Measurements from ENCODE around the gene LYST.

LYST gene

GRCh38 chr1:235742914-235743599 lies 123.6 kb downstream of the LYST start:
- TF ChIP-seq SIN3A (IDR thresholded peaks at IDR 0.05; ENCODE audit: borderline replicate concordance, insufficient read depth, low read length) (no peak), REST (IDR thresholded peaks at IDR 0.05; ENCODE audit: insufficient read depth in 1 of 2, low read depth in 2 of 2, low read length in 2 of 2) (no peak), POLR2AphosphoS5 (IDR thresholded peaks at IDR 0.05; ENCODE audit: low read depth, low read length) (no peak), FOXP2 (optimal IDR thresholded peaks at IDR 0.05; ENCODE audit: borderline replicate concordance, extremely low read depth, extremely low read length, insufficient read depth) (no peak), TAF1 (IDR thresholded peaks at IDR 0.05; ENCODE audit: borderline replicate concordance, insufficient read depth, low read length) (no peak)

GRCh38 chr1:235741294-235741693 lies 125.4 kb downstream of the LYST start:
- TF ChIP-seq SIN3A (IDR thresholded peaks at IDR 0.05; ENCODE audit: borderline replicate concordance, insufficient read depth, low read length) (no peak), REST (IDR thresholded peaks at IDR 0.05; ENCODE audit: insufficient read depth in 1 of 2, low read depth in 2 of 2, low read length in 2 of 2) (no peak), POLR2AphosphoS5 (IDR thresholded peaks at IDR 0.05; ENCODE audit: low read depth, low read length) (no peak), TAF1 (IDR thresholded peaks at IDR 0.05; ENCODE audit: borderline replicate concordance, insufficient read depth, low read length) (no peak), FOXP2 (optimal IDR thresholded peaks at IDR 0.05; ENCODE audit: borderline replicate concordance, extremely low read depth, extremely low read length, insufficient read depth) (no peak)

DNA sequence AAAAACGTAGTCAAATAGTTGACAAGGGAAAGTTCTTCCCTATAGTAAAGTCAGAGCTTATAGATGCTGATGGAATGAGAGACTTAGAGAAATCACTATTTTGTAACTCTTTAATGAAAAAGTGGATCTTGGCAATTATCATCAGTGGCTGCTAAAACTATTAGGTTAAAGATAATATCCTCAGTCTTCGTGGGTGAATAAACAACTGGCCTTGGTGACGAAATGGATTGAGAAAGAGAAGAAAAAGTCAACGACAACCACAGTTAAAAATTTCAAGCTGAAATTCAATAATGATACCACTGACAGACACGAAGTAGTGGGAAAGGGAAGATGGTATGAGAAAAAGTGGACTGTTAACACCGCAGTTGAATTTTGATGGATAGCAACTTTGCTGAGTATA lies 127.1 kb downstream of the LYST start:
- no peak for TF ChIP-seq SIN3A (IDR thresholded peaks at IDR 0.05; ENCODE audit: borderline replicate concordance, insufficient read depth, low read length)
- no peak for TF ChIP-seq POLR2AphosphoS5 (IDR thresholded peaks at IDR 0.05; ENCODE audit: low read depth, low read length)
- TF ChIP-seq REST (IDR thresholded peaks at IDR 0.05; ENCODE audit: insufficient read depth in 1 of 2, low read depth in 2 of 2, low read length in 2 of 2): no peak
- TF ChIP-seq FOXP2 (optimal IDR thresholded peaks at IDR 0.05; ENCODE audit: borderline replicate concordance, extremely low read depth, extremely low read length, insufficient read depth): no peak
- TF ChIP-seq TAF1 (IDR thresholded peaks at IDR 0.05; ENCODE audit: borderline replicate concordance, insufficient read depth, low read length): no peak

DNA sequence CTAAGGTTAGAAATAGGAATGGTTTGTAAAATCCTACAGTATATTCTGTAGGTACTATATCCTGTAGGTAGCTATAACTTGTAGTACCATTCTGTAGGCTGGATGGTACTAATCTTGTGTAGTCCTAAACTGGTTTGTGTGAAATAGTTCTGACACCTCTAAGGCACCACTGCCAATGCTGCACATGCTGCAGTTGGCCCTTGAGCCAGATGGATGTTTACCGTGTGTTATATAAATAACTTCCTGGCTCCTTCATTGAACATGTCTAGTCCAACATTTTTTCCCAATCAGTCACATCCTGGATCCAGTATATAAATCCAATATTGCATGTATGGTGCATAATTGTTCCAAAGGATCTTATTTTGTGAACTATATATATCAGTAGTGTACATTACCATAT lies 127.6 kb downstream of the LYST start:
- TF ChIP-seq FOXP2 (optimal IDR thresholded peaks at IDR 0.05; ENCODE audit: borderline replicate concordance, extremely low read depth, extremely low read length, insufficient read depth) (no peak), POLR2AphosphoS5 (IDR thresholded peaks at IDR 0.05; ENCODE audit: low read depth, low read length) (no peak), SIN3A (IDR thresholded peaks at IDR 0.05; ENCODE audit: borderline replicate concordance, insufficient read depth, low read length) (no peak), REST (IDR thresholded peaks at IDR 0.05; ENCODE audit: insufficient read depth in 1 of 2, low read depth in 2 of 2, low read length in 2 of 2) (no peak), TAF1 (IDR thresholded peaks at IDR 0.05; ENCODE audit: borderline replicate concordance, insufficient read depth, low read length) (no peak)

All from PFSK-1 (cell line).